WTC11 (cell line): Measurements from ENCODE around the gene DCLRE1C. TPM values are rescaled to one million over a fixed set of nuclear protein-coding genes. Genes with fewer than 3 reads are reported as not detected.
"Not testable (repeated sequence)": the region's sequence is repeated elsewhere in the genome, so short reads cannot be mapped to it uniquely, and the experiment has no call there.

Experiments
- ATAC-seq: fragments of 200-7000 bp; cut with Tn5 transposase; 2 replicates; pipeline ENCODE4 v1.10.0; 2021; ENCODE audit warnings: mild to moderate bottlenecking, moderate library complexity
- CTCF ChIA-PET: fragments of 300-600 bp; sonication (Branson Sonifier 250); formaldehyde crosslinking; loops from one replicate; lab custom pipeline; 2021; ENCODE audit warnings: antibody characterized with exemption; lab: Charles Lee
- POLR2A ChIA-PET: fragments of 350-600 bp; sonication (Branson Sonifier 250); formaldehyde crosslinking; loops from one replicate; lab custom pipeline; 2021; ENCODE audit warnings: antibody characterized with exemption; lab: Charles Lee
- DNase-seq: peaks from one replicate; pipeline ENCODE4 v3.0.0; 2021; ENCODE audit warnings: low spot score
- H3K27ac Mint-ChIP-seq: 2 replicates; pipeline ENCODE4 v1.8.0; 2021; ENCODE audit warnings: mixed read lengths
- H3K27me3 Mint-ChIP-seq: 2 replicates; pipeline ENCODE4 v1.8.0; 2021; ENCODE audit warnings: low read depth, mild to moderate bottlenecking, moderate library complexity, mixed read lengths
- H3K36me3 Mint-ChIP-seq: 2 replicates; pipeline ENCODE4 v1.8.0; 2021; ENCODE audit warnings: mixed read lengths
- H3K4me1 Mint-ChIP-seq: 2 replicates; pipeline ENCODE4 v1.8.0; 2022; ENCODE audit warnings: mixed read lengths
- H3K4me3 Mint-ChIP-seq: 2 replicates; pipeline ENCODE4 v1.8.0; 2021; ENCODE audit warnings: mild to moderate bottlenecking, moderate library complexity, mixed read lengths
- H3K9me3 Mint-ChIP-seq: 2 replicates; pipeline ENCODE4 v1.8.0; 2021; ENCODE audit warnings: mixed read lengths
- ATF1 ChIP-seq: sonication (generic); formaldehyde crosslinking; IDR thresholded peaks from 2 replicates; pipeline ENCODE4 v1.8.1; 2023; ENCODE audit warnings: mild to moderate bottlenecking, moderate library complexity, missing genetic modification reagents
- CREB1 ChIP-seq: sonication (generic); formaldehyde crosslinking; IDR thresholded peaks from 2 replicates; pipeline ENCODE4 v1.8.0; 2023; ENCODE audit warnings: mild to moderate bottlenecking, missing genetic modification reagents
- ELF4 ChIP-seq: sonication (generic); formaldehyde crosslinking; IDR thresholded peaks from 2 replicates; pipeline ENCODE4 v1.8.1; 2022; ENCODE audit warnings: low read depth, mild to moderate bottlenecking, moderate library complexity, missing genetic modification reagents
- FOXJ3 ChIP-seq: sonication (generic); formaldehyde crosslinking; IDR thresholded peaks from 2 replicates; pipeline ENCODE4 v1.9.0; 2021; ENCODE audit warnings: missing genetic modification reagents, mild to moderate bottlenecking, borderline replicate concordance
- FOXP1 ChIP-seq: sonication (generic); formaldehyde crosslinking; IDR thresholded peaks from 2 replicates; pipeline ENCODE4 v1.8.0; 2022; ENCODE audit warnings: missing genetic modification reagents, mild to moderate bottlenecking, moderate library complexity, borderline replicate concordance
- GTF2I ChIP-seq: fragments of 250-450 bp; sonication (Bioruptor Pico); conservative IDR thresholded peaks from 2 replicates; pipeline ENCODE4 v1.4.0; 2021; ENCODE audit warnings: mild to moderate bottlenecking
- NFATC4 ChIP-seq: fragments of 250-450 bp; sonication (Bioruptor Pico); IDR thresholded peaks from 2 replicates; pipeline ENCODE4 v1.9.0; 2021; ENCODE audit warnings: mild to moderate bottlenecking
- NFE2L1 ChIP-seq: sonication (generic); formaldehyde crosslinking; IDR thresholded peaks from 2 replicates; pipeline ENCODE4 v1.8.1; 2023; ENCODE audit warnings: missing genetic modification reagents
- NR3C1 ChIP-seq: sonication (generic); formaldehyde crosslinking; conservative IDR thresholded peaks from 2 replicates; pipeline ENCODE4 v1.8.1; 2023; ENCODE audit warnings: low read depth, mild to moderate bottlenecking, missing genetic modification reagents
- SMAD4 ChIP-seq: sonication (generic); formaldehyde crosslinking; IDR thresholded peaks from 2 replicates; pipeline ENCODE4 v1.8.0; 2022; ENCODE audit warnings: mild to moderate bottlenecking, missing genetic modification reagents
- SOX15 ChIP-seq: fragments of 250-450 bp; sonication (Bioruptor Pico); IDR thresholded peaks from 2 replicates; pipeline ENCODE4 v1.9.0; 2021; ENCODE audit warnings: mild to moderate bottlenecking
- SP1 ChIP-seq: sonication (generic); formaldehyde crosslinking; conservative IDR thresholded peaks from 2 replicates; pipeline ENCODE4 v1.8.1; 2022; ENCODE audit warnings: missing genetic modification reagents
- ZNF232 ChIP-seq: sonication (generic); formaldehyde crosslinking; IDR thresholded peaks from 2 replicates; pipeline ENCODE4 v1.8.0; 2022; ENCODE audit warnings: mild to moderate bottlenecking, missing genetic modification reagents
- ZNF396 ChIP-seq: fragments of 250-450 bp; sonication (Bioruptor Pico); IDR thresholded peaks from 2 replicates; pipeline ENCODE4 v1.8.0; 2021; ENCODE audit warnings: mild to moderate bottlenecking, moderate library complexity, borderline replicate concordance
- total RNA-seq: library from RNA; stranded (reverse); gene quantifications from 3 replicates; pipeline ENCODE4 v1.2.3, GENCODE V29; 2021
- TF ChIP-seq, protein P1 (sequence below): fragments of 250-450 bp; sonication (Bioruptor Pico); conservative IDR thresholded peaks from 2 replicates; pipeline ENCODE4 v1.9.0; 2021; ENCODE audit warnings: mild to moderate bottlenecking
- TF ChIP-seq, protein P2 (sequence below): sonication (generic); formaldehyde crosslinking; conservative IDR thresholded peaks from 2 replicates; pipeline ENCODE4 v1.8.1; 2022; ENCODE audit warnings: mild to moderate bottlenecking, missing genetic modification reagents
- TF ChIP-seq, protein P3 (sequence below): sonication (generic); formaldehyde crosslinking; IDR thresholded peaks from 2 replicates; pipeline ENCODE4 v1.8.0; 2023; ENCODE audit warnings: missing genetic modification reagents, mild to moderate bottlenecking, borderline replicate concordance

Gene DCLRE1C
- total RNA-seq, 1 experiment from 2014 or later, result 4.3 TPM

DNA sequence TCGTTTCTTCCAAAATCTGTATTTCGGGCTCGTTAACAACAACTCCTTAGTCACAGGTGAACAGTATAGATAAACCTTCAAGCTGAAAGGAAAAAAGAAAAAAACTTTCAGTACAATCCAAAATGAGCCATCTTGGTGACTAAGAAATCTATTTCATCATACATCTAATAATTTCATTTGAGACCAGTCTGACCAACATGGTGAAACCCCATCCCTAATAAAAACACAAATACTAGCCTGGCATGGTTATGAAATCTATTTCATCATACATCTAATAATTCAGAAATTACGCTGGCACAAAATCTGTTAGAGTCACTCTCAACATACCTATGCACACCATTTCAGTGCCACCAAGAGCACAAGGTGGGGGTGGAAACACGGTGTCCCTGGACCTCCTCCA is 8.8 kb downstream of the DCLRE1C start (continued):
- TF ChIP-seq, protein P1, sequence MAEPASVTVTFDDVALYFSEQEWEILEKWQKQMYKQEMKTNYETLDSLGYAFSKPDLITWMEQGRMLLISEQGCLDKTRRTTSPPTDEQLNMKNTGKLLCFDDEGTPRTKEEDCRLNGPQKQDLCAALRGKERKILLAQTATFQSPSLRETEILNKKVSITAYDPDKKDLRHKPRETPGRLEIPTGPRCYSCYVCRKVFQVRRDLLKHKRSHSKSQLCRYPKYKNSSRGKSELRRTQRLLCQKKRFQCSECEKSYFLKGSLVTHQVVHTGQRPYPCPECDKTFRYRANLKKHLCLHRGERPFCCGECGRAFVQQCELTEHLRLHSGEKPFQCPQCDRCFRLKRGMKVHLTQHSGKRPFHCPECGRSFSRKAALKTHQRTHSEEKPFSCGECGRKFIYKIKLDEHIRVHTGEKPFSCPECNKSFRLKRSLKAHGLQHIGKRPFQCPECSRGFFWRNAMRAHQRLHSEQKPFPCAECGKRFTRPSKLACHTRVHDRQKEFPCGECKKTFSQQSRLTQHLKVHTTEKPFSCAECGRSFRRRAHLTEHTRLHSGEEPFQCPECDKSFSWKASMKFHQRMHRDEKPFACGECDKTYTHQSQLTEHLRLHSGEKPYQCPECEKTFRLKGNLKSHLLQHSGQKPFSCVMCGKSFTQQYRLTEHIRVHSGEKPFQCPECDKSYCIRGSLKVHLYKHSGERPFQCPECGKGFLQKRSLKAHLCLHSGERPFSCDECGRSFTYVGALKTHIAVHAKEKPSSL (CRISPR knock-in tag), result no peak
- no peak for TF ChIP-seq NR3C1 (CRISPR knock-in tag)
- TF ChIP-seq, protein P2, sequence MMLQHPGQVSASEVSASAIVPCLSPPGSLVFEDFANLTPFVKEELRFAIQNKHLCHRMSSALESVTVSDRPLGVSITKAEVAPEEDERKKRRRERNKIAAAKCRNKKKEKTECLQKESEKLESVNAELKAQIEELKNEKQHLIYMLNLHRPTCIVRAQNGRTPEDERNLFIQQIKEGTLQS (CRISPR knock-in tag), result no peak
- no peak for TF ChIP-seq CREB1
- TF ChIP-seq ELF4, result no peak

DNA sequence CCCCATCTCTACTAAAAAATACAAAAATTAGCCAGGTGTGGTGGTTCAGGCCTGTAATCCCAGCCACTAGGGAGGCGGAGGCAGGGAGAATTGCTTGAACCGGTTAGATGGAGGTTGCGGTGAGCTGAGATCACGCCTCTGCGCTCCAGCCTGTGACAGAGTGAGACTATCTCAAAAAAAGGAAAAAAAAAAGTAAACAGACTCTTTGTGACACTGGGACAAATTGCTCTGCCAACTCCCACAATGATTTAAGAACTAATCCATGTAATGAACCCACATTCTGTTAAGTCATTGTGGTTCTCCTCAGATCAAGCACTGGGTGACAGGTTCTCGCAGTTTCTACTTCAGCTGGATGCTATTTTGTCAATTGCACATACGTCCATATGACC is 11.0 kb downstream of the DCLRE1C start:
- H3K9me3 Mint-ChIP-seq, POLR2A ChIA-PET, H3K27me3 Mint-ChIP-seq, DNase-seq, H3K27ac Mint-ChIP-seq, ATAC-seq, H3K4me3 Mint-ChIP-seq, CTCF ChIA-PET, H3K4me1 Mint-ChIP-seq: not testable (repeated sequence)
- peaks cover 16% of the 10 kb centered on the region for H3K36me3 Mint-ChIP-seq

DNA sequence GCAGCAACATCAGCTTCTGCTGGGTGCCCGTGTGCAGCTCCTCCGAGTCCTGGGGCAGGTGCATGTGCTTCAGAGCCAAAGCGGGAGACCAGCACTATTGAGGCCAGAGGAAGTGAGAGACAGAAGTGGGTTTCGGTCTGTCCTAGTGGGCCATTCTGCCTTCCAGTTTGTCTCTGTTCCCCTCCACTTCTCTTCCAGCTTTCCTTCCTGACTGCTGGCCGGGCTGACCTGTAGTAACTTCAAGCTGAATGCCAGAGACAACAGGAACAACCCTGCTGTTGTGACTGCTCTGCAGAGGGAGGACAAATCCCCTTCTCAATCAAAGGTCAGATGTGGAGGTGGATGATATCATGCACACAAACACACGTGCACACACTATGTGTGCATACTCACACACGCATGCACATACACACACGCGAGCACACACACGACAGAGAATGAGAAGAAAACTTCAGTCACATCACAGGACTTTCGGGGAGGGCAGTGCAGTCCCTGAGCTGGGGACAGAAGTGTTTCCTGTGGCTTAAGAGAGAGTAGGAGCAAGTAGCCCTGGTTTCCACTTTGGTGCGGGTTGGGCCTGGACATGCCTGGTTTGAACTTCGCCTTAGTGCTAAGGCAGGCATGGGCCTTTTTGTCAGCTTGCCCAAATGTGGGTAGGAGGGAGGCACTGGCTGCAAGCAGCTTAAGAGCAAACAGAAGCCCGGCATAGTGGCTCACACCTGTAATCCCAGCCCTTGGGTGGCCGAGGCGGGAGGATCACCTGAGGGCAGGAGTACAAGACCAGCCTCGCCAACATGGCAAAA is 11.5 kb downstream of the DCLRE1C start:
- peak overlapping the region; percentile 29 for H3K27ac Mint-ChIP-seq

DNA sequence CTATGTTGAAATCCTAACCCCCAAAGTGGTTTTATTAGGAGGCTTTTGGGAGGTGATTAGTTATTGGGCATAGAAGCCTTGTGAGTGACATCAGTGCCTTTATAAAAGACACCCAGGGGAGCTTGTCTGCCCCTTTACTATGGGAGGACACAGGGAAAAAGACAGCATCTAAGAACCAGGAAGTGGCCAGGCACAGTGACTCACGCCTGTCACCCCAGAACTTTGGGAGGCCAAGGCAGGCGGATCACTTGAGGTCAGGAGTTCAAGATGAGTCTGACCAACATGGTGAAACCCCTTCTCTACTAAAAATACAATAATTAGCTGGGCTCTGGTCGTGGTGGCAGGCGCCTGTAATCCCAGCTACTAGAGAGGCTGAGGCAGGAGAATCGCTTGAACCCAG is 14.9 kb downstream of the DCLRE1C start:
- H3K36me3 Mint-ChIP-seq, result peaks cover 22% of the 10 kb centered on the region
- POLR2A ChIA-PET, H3K9me3 Mint-ChIP-seq, DNase-seq, ATAC-seq, H3K27me3 Mint-ChIP-seq, CTCF ChIA-PET, H3K27ac Mint-ChIP-seq, H3K4me1 Mint-ChIP-seq, H3K4me3 Mint-ChIP-seq: not testable (repeated sequence)

More for the DNA sequence above, 11.5 kb downstream of the DCLRE1C start:
- H3K36me3 Mint-ChIP-seq, result peaks cover 14% of the 10 kb centered on the region
- H3K9me3 Mint-ChIP-seq, DNase-seq, H3K4me1 Mint-ChIP-seq, H3K4me3 Mint-ChIP-seq, POLR2A ChIA-PET, H3K27me3 Mint-ChIP-seq, CTCF ChIA-PET, ATAC-seq: not testable (repeated sequence)

DNA sequence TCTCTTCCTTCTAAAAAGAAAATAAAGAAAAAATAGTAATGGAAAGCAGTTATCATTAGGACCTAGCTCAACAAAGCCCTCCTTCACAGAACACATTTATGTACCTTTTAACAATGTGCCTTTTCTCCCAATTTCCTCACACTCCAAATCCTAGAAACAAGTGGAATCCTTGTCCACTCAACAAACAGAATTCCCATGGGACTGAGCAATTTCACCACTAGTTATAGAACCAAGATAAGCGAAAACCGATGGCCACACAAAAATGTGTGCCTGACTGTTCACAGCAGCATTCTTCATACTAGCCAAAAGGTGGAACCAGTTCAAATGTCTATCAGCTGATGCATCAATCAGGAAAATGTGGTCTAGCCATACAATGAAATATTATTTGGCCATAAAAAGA is 17.3 kb downstream of the DCLRE1C start:
- Mint-ChIP-seq H3K36me3 (peaks cover 35% of the 10 kb centered on the region), H3K27me3 (no peaks in the 10 kb centered on the region), H3K27ac (no peak overlapping the region), H3K9me3 (no peaks in the 10 kb centered on the region)
- POLR2A ChIA-PET, result no interaction called here
- no peak for ATAC-seq
- TF ChIP-seq NFE2L1 (CRISPR knock-in tag) (no peak), SP1 (no peak), FOXJ3 (CRISPR knock-in tag) (no peak), FOXP1 (CRISPR knock-in tag) (no peak), NFATC4 (no peak), ATF1 (CRISPR knock-in tag) (no peak)
- TF ChIP-seq, all 79 proteins: peak for 0
- CTCF ChIA-PET, result no interaction called here
- no peak overlapping the region for H3K4me3 Mint-ChIP-seq
- H3K4me1 Mint-ChIP-seq, result peaks cover 3% of the 10 kb centered on the region
- DNase-seq, result no peak

DNA sequence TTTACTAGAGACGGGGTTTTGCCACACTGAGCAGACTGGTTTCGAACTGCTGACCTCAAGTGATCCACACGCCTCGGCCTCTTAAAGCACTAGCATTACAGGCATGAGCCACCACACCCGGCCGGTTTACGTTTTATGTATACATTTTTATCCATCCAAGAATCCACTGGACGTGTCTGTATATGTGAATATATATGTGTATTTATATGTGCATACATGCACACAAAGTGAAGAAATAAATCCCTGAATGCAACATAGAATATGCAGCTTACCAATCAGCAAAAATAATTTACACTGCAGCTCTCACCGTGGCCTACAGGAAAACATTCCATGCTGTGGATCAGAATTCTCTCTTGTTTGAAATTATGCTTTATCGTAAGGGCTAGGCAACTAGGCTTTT is 23.3 kb downstream of the DCLRE1C start:
- H3K4me3 Mint-ChIP-seq, result no peak overlapping the region
- no peak for ATAC-seq
- H3K27me3 Mint-ChIP-seq, result no peaks in the 10 kb centered on the region
- peaks cover 2% of the 10 kb centered on the region for H3K4me1 Mint-ChIP-seq
- ChIA-PET CTCF (no interaction called here), POLR2A (no interaction called here)
- no peaks in the 10 kb centered on the region for H3K9me3 Mint-ChIP-seq
- H3K36me3 Mint-ChIP-seq, result peaks cover 40% of the 10 kb centered on the region
- no peak overlapping the region for H3K27ac Mint-ChIP-seq
- DNase-seq, result no peak
- TF ChIP-seq ELF4, result no peak
- no peak for TF ChIP-seq ZNF232 (CRISPR knock-in tag)
- no peak for TF ChIP-seq SMAD4 (CRISPR knock-in tag)
- no peak for TF ChIP-seq GTF2I (CRISPR knock-in tag)
- no peak for TF ChIP-seq ZNF396 (CRISPR knock-in tag)
- TF ChIP-seq, protein P3, sequence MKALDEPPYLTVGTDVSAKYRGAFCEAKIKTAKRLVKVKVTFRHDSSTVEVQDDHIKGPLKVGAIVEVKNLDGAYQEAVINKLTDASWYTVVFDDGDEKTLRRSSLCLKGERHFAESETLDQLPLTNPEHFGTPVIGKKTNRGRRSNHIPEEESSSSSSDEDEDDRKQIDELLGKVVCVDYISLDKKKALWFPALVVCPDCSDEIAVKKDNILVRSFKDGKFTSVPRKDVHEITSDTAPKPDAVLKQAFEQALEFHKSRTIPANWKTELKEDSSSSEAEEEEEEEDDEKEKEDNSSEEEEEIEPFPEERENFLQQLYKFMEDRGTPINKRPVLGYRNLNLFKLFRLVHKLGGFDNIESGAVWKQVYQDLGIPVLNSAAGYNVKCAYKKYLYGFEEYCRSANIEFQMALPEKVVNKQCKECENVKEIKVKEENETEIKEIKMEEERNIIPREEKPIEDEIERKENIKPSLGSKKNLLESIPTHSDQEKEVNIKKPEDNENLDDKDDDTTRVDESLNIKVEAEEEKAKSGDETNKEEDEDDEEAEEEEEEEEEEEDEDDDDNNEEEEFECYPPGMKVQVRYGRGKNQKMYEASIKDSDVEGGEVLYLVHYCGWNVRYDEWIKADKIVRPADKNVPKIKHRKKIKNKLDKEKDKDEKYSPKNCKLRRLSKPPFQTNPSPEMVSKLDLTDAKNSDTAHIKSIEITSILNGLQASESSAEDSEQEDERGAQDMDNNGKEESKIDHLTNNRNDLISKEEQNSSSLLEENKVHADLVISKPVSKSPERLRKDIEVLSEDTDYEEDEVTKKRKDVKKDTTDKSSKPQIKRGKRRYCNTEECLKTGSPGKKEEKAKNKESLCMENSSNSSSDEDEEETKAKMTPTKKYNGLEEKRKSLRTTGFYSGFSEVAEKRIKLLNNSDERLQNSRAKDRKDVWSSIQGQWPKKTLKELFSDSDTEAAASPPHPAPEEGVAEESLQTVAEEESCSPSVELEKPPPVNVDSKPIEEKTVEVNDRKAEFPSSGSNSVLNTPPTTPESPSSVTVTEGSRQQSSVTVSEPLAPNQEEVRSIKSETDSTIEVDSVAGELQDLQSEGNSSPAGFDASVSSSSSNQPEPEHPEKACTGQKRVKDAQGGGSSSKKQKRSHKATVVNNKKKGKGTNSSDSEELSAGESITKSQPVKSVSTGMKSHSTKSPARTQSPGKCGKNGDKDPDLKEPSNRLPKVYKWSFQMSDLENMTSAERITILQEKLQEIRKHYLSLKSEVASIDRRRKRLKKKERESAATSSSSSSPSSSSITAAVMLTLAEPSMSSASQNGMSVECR (CRISPR knock-in tag), result no peak
- no peak for TF ChIP-seq SOX15 (CRISPR knock-in tag)
